GM19438 (cell line): ENCODE data around the gene LMAN1L.

Source experiments
- ATAC-seq: cut with Tn5 transposase; IDR thresholded peaks from one replicate; pipeline ENCODE4 v1.9.1; 2021; ENCODE audit warnings: low read depth; ENCODE audit not compliant: unreplicated experiment

Gene LMAN1L

GRCh38 chr15:74833376-74834107, 20.9 kb downstream of the LMAN1L start:
- no peak for ATAC-seq

GRCh38 chr15:74835312-74835823, 22.7 kb downstream of the LMAN1L start:
- no peak for ATAC-seq

- ATAC-seq: no peak
Observed at GRCh38 chr15:74836846-74837245, 24.2 kb downstream of the LMAN1L start.

GRCh38 chr15:74837482-74838136, 25.0 kb downstream of the LMAN1L start:
- no peak for ATAC-seq

- no peak for ATAC-seq
Observed at GRCh38 chr15:74838137-74838516, 25.5 kb downstream of the LMAN1L start.

GRCh38 chr15:74838746-74839525, 26.3 kb downstream of the LMAN1L start:
- no peak for ATAC-seq

- ATAC-seq: no peak
Observed at GRCh38 chr15:74839526-74840395, 27.1 kb downstream of the LMAN1L start.

- ATAC-seq: no peak
Observed at GRCh38 chr15:74840851-74841775, 28.5 kb downstream of the LMAN1L start.

- ATAC-seq: no peak
Observed at GRCh38 chr15:74841891-74842373, 29.3 kb downstream of the LMAN1L start.

GRCh38 chr15:74842581-74843444, 30.2 kb downstream of the LMAN1L start, which contains the start of gene ULK3:
Gene ULK3 (minus strand): TSS chr15:74843156. CDS start chr15:74843105, 51 bp downstream.
- ATAC-seq: peak; percentile 83

GRCh38 chr15:74843445-74843828, 30.8 kb downstream of the LMAN1L start:
- no peak for ATAC-seq

GRCh38 chr15:74843891-74844299, 31.3 kb downstream of the LMAN1L start:
- no peak for ATAC-seq

GRCh38 chr15:74844319-74845207, 31.9 kb downstream of the LMAN1L start:
- ATAC-seq: no peak

- no peak for ATAC-seq
Observed at GRCh38 chr15:74845208-74845568, 32.6 kb downstream of the LMAN1L start.

- ATAC-seq: no peak
Observed at GRCh38 chr15:74845581-74845980, 32.9 kb downstream of the LMAN1L start.

- no peak for ATAC-seq
Observed at GRCh38 chr15:74847432-74847831, 34.8 kb downstream of the LMAN1L start.

- no peak for ATAC-seq
Observed at GRCh38 chr15:74850393-74850792, 37.8 kb downstream of the LMAN1L start.
